Ectodermal cell (in vitro differentiated cells): ENCODE measurements around the gene ANXA11.
"Not testable (repeated sequence)": the region's sequence is repeated elsewhere in the genome, so short reads cannot be mapped to it uniquely, and the experiment has no call there.

Experiments used
- H3K27ac ChIP-seq: 2 replicates; pipeline ENCODE4 v1.7.0; 2013; ENCODE audit warnings: mild to moderate bottlenecking, low read depth, low read length; ENCODE audit not compliant: insufficient read depth, poor library complexity, severe bottlenecking
- H3K27me3 ChIP-seq: 2 replicates; pipeline ENCODE4 v1.7.0; 2013; ENCODE audit warnings: mild to moderate bottlenecking, low read length; ENCODE audit not compliant: insufficient read depth, control insufficient read depth, poor library complexity, severe bottlenecking
- H3K36me3 ChIP-seq: one replicate; pipeline ENCODE4 v1.7.0; 2013; ENCODE audit warnings: low read length; ENCODE audit not compliant: control insufficient read depth, insufficient read depth
- H3K4me1 ChIP-seq: one replicate; pipeline ENCODE4 v1.7.0; 2013; ENCODE audit warnings: low read length; ENCODE audit not compliant: control insufficient read depth, insufficient read depth
- H3K4me3 ChIP-seq: 2 replicates; pipeline ENCODE4 v1.7.0; 2013; ENCODE audit warnings: low read depth, low read length, control low read depth; ENCODE audit not compliant: insufficient read depth
- H3K9me3 ChIP-seq: 2 replicates; pipeline ENCODE4 v1.7.0; 2013; ENCODE audit warnings: mild to moderate bottlenecking, low read length, moderate library complexity; ENCODE audit not compliant: control insufficient read depth
- WGBS, 2 experiments: methylation state at CpG; one replicate each; pipeline ENCODE4 v1.1.7; 2013; ENCODE audit warnings: missing lambda C conversion rate in 2 of 2; 5-methylcytosine and 5-hydroxymethylcytosine counted together

The ANXA11 gene

DNA sequence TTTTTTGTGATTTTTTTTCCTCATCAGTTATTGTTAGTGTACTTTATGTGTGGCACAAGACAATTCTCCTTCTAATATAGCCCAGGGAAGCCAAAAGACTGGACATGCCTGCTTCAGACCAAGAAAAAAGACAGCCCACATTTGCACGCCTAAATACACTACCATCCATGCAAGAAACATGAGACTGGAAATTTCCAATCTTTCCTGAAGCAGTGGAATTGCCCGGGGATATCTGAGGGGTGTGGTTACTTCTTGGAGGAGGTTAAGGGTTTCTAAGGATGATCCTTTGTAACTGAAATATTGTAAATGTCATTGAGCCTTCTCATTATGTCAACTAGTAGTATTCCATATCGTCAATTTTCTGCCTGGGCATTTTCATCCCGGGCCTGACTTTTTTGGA lies 37.0 kb upstream of the ANXA11 start:
- H3K36me3 ChIP-seq, H3K4me1 ChIP-seq, H3K4me3 ChIP-seq, H3K27ac ChIP-seq, H3K9me3 ChIP-seq, H3K27me3 ChIP-seq: not testable (repeated sequence)
- WGBS, 2 experiments = no CpG with 5 or more reads among the region's 4 CpGs

DNA sequence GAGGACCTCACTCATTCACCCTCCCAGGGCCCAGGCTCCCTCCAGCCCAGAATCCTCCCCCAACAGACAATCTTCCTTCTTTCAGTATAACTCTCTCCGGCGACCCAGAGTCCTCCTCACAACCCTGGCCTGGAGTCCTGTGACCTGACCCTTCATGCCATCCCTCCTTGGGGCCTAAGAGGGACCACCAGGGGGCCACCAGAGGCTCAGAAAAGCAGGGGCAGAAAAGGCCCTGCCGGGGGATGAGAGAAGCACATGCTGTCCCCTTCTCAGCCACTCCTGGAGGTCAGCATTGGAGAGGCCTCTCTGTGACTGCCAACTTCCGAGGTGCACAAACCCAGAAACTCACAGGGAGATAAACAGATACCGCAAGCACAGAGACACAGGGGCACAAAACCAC lies 31.1 kb upstream of the ANXA11 start:
- H3K4me1 ChIP-seq, H3K9me3 ChIP-seq, H3K36me3 ChIP-seq, H3K27me3 ChIP-seq, H3K27ac ChIP-seq, H3K4me3 ChIP-seq: not testable (repeated sequence)
- 88% methylated on average over 4 of the region's 5 CpGs; no CpG with 5 or more reads in 1 of the 2 experiments for WGBS, 2 experiments

DNA sequence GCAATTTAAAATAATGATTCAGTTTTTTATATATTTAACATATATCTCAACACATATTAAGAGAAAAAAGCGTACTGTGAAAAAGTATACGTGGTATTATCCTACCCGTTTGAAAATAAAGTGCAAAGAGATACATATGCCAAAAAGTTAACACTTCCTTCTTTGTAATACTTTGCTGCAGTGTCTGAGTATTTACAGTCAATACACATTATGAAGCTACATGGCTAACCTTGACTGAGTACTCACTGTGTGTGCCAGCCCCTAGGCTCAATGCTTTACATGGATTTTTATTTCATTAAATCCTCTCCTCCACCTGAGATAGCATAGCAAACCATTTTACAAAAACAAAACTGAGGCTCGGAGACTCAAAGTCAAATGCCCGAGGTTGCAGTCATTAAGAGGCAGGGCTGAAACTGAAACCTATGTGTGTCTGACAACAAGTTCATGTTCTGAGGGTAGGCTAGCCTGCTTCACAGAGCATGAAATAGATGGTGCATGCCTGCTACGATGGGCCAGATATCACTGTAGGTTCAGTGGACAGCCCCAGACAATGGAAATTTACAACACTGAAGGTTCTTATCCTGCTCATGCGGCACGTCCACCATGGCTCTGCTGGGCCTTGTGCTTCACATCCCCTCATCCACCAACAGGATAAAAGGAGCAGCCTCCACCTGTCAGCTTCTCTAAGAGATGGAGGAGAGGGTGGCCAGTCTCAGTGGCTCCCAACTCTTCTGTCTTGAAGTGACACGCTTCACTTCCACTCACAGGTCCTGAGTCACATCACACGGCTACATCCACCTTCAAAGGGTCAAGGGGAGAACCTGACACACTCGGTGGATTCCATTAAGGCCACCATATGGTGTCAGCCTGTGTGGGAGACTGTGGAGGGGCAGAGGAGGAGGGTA lies 29.2 kb upstream of the ANXA11 start:
- 92 to 94% methylated on average over 8 of the region's 11 CpGs for WGBS, 2 experiments
- H3K36me3 ChIP-seq, H3K9me3 ChIP-seq, H3K4me1 ChIP-seq, H3K27ac ChIP-seq, H3K4me3 ChIP-seq, H3K27me3 ChIP-seq: not testable (repeated sequence)

DNA sequence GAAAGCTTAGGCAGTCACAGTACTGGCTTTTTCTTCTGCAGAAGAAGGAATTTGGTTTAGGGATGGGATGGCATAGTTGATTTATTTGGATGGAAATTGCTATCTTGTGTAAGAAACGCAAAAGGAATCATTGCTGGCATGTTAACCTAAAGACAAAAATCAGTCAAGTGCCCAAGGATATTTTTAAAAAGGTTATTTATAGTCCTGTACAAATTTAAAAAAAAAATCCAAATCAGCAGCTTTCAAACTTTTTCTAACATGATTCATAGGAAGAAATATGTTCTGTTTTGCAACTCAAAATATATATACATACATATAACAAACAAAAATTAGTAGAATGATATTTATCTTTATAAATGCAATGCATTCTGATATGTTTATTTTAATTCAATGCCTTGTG lies 28.5 kb upstream of the ANXA11 start:
- not testable (repeated sequence) for H3K4me1 ChIP-seq, H3K9me3 ChIP-seq, H3K4me3 ChIP-seq, H3K36me3 ChIP-seq, H3K27ac ChIP-seq, H3K27me3 ChIP-seq
- 100% methylated on average over 1 of the region's 1 CpG for WGBS, 2 experiments

DNA sequence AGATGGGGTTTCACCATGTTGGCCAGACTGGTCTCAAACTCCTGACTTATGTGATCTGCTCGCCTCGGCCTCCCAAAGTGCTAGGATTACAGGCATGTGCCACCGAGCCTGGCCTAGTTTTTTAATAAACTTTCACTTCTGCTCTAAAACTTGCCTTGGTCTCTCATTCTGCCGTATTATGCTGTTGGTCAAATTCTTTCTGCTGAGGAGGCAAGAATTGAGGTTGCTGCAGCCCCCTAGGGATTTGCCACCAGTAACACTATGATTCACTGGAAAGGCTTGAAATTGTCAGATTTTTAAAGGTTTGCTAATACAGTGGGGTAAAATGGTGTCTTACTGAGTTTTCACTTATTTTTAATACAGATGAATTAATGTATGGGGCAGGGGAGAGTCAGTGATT lies 21.4 kb upstream of the ANXA11 start:
- H3K4me1 ChIP-seq, H3K27ac ChIP-seq, H3K27me3 ChIP-seq, H3K4me3 ChIP-seq, H3K36me3 ChIP-seq, H3K9me3 ChIP-seq: not testable (repeated sequence)
- WGBS, 2 experiments = 88 to 96% methylated on average over 3 to 4 of the region's 4 CpGs

DNA sequence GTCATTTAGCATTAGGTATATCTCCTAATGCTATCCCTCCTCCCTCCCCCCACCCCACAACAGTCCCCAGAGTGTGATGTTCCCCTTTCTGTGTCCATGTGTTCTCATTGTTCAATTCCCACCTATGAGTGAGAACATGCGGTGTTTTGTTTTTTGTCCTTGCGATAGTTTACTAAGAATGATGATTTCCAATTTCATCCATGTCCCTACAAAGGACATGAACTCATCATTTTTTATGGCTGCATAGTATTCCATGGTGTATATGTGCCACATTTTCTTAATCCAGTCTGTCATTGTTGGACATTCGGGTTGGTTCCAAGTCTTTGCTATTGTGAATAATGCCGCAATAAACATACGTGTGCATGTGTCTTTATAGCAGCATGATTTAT lies 17.7 kb upstream of the ANXA11 start:
- not testable (repeated sequence) for H3K36me3 ChIP-seq, H3K4me1 ChIP-seq, H3K27ac ChIP-seq, H3K27me3 ChIP-seq, H3K9me3 ChIP-seq, H3K4me3 ChIP-seq
- WGBS, 2 experiments = no CpG with 5 or more reads among the region's 5 CpGs

DNA sequence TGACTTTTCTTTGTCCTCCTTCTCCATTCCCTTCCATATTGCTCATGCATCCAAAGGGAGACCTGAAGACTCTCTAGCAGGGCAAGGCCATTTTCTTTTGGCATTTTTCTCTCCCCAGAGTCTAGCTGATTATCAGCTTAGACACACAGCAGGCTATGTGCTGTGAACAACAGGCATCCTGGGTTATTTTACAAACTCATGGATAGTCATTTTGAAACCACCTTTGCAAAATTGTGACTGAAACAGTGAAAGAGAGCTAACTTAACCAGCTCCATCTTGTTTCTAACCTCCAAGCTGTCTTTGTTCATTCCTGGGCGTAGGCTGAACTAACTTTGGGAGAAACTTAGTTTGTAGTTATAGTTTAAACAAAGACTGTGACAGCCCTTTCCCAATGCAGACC lies 13.5 kb upstream of the ANXA11 start:
- not testable (repeated sequence) for H3K36me3 ChIP-seq, H3K4me3 ChIP-seq, H3K4me1 ChIP-seq, H3K27me3 ChIP-seq, H3K9me3 ChIP-seq, H3K27ac ChIP-seq
- 89% methylated on average over 1 of the region's 1 CpG; no CpG with 5 or more reads in 1 of the 2 experiments for WGBS, 2 experiments

DNA sequence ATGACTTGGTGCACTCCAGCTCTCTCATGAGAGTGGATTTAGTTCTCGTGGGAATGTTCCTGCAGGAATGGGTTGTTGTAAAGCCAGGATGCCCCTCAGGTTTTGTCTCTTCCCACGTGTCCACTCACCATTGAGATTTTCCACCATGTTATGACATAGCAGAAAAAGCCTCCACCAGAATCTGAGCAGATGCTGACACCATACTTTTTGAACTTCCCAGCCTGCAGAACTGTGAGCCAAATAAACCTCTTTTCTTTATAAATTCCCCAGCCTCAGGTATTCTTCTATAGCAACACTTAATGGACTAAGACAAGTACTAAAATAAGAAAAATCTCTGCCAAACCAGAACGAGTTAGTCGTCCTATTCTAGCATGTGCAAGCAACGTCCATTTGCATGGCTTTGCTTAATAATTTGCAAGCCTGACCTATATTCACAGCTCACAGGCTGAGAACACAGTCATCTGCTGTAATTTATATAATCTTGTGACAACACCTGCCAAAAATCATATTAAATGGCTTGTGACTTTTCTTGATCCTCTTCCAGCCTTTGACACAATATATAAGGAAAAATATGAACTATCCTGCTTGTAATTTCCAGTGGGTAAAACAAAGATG lies 9.1 kb upstream of the ANXA11 start:
- H3K9me3 ChIP-seq, H3K4me3 ChIP-seq, H3K4me1 ChIP-seq, H3K27me3 ChIP-seq, H3K36me3 ChIP-seq, H3K27ac ChIP-seq: not testable (repeated sequence)
- WGBS, 2 experiments = 80 to 95% methylated on average over 5 of the region's 5 CpGs

DNA sequence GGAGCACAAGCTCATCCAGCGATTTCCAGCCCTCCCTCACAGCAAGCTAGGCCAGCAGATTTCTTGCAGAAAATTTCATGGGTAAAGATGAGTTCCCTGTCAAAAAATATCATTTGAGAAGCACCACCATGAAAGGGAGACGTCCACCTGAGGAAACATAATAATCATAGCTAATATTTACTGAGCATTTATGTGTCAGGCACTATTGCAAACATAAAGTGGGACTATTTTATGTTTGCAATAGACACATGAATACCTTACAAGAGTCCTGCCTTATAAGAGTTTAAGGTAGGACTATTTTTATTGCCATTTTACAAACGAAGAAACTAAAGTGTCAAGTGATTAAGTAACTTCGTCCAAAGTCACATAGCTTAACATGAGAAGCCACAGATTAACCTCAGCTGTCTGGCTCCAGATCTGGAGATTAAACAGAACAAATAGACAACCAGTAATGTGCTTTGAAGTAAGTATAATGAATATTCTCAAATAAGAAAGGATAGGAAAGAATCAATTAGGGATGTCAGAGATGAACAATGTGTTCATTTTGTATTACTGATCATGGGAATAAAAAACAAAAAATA lies 7.3 kb upstream of the ANXA11 start:
- WGBS, 2 experiments = 90 to 94% methylated on average over 2 to 4 of the region's 4 CpGs
- H3K4me1 ChIP-seq, H3K4me3 ChIP-seq, H3K27ac ChIP-seq, H3K36me3 ChIP-seq, H3K9me3 ChIP-seq: not testable (repeated sequence)
- H3K27me3 ChIP-seq = peaks cover 11% of the 10 kb centered on the region

DNA sequence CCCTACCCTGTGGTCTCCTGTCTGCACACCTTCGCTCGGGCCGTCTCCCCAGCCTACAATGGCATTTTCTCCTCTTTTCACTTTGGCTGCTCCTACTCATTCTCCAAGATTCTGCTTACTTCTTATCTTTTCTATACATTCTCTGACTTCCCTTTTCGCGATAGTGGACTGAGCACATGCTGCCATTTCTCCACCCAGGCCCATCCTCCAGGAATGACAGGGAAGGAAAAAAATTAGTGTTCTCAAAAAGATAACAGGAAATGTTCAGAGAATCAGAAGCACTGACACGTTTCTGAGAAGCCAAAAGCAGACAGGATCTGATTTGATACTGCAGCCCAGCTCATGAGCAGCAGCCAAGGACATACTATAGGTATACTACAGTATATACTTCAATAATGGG lies 6.4 kb upstream of the ANXA11 start:
- H3K9me3 ChIP-seq = no peaks in the 10 kb centered on the region
- H3K36me3 ChIP-seq = no peaks in the 10 kb centered on the region
- no peak overlapping the region for H3K27ac ChIP-seq
- WGBS, 2 experiments = 94% methylated on average over 6 of the region's 6 CpGs
- peaks cover 6% of the 10 kb centered on the region for H3K4me1 ChIP-seq
- H3K27me3 ChIP-seq = peaks cover 19% of the 10 kb centered on the region
- no peak overlapping the region for H3K4me3 ChIP-seq
